ENCODE measurements around the gene CST6. TPM values are rescaled to one million over a fixed set of nuclear protein-coding genes. Genes with fewer than 3 reads are reported as not detected.

CST6 gene
- total RNA-seq, 1 donor from 2014 or later: not detected

GRCh38 chr11:65976216-65977176 is 35.3 kb upstream of the CST6 start:
- Mint-ChIP-seq H3K4me3 (ENCODE audit: unreplicated experiment) (no peak overlapping the region), H3K27ac (ENCODE audit: unreplicated experiment) (no peak overlapping the region), H3K9me3 (ENCODE audit: low read depth) (no peaks in the 10 kb centered on the region), H3K36me3 (ENCODE audit: low read depth) (peaks cover 19% of the 10 kb centered on the region), H3K27me3 (ENCODE audit: low read depth) (no peaks in the 10 kb centered on the region), H3K4me1 (ENCODE audit: low read depth) (no peaks in the 10 kb centered on the region)
- no peak for DNase-seq (ENCODE audit: low spot score)
- no peak for TF ChIP-seq CTCF (IDR thresholded peaks at IDR 0.05)

GRCh38 chr11:65977621-65978390 is 34.0 kb upstream of the CST6 start:
- H3K4me1 Mint-ChIP-seq (ENCODE audit: low read depth): no peaks in the 10 kb centered on the region
- TF ChIP-seq CTCF (IDR thresholded peaks at IDR 0.05): no peak
- no peak overlapping the region for H3K27ac Mint-ChIP-seq (ENCODE audit: unreplicated experiment)
- no peak overlapping the region for H3K4me3 Mint-ChIP-seq (ENCODE audit: unreplicated experiment)
- DNase-seq (ENCODE audit: low spot score): no peak
- H3K36me3 Mint-ChIP-seq (ENCODE audit: low read depth): peaks cover 16% of the 10 kb centered on the region
- H3K27me3 Mint-ChIP-seq (ENCODE audit: low read depth): no peaks in the 10 kb centered on the region
- H3K9me3 Mint-ChIP-seq (ENCODE audit: low read depth): no peaks in the 10 kb centered on the region

- Mint-ChIP-seq H3K27ac (ENCODE audit: unreplicated experiment) (no peak overlapping the region), H3K4me3 (ENCODE audit: unreplicated experiment) (no peak overlapping the region), H3K4me1 (ENCODE audit: low read depth) (no peaks in the 10 kb centered on the region), H3K9me3 (ENCODE audit: low read depth) (no peaks in the 10 kb centered on the region), H3K36me3 (ENCODE audit: low read depth) (peaks cover 16% of the 10 kb centered on the region), H3K27me3 (ENCODE audit: low read depth) (no peaks in the 10 kb centered on the region)
- no peak for DNase-seq (ENCODE audit: low spot score)
- no peak for TF ChIP-seq CTCF (IDR thresholded peaks at IDR 0.05)
These were observed 33.2 kb upstream of the CST6 start for GRCh38 chr11:65978391-65979238.

- no peak overlapping the region for H3K4me3 Mint-ChIP-seq (ENCODE audit: unreplicated experiment)
- peaks cover 16% of the 10 kb centered on the region for H3K36me3 Mint-ChIP-seq (ENCODE audit: low read depth)
- no peaks in the 10 kb centered on the region for H3K9me3 Mint-ChIP-seq (ENCODE audit: low read depth)
- no peaks in the 10 kb centered on the region for H3K4me1 Mint-ChIP-seq (ENCODE audit: low read depth)
- no peak for TF ChIP-seq CTCF (IDR thresholded peaks at IDR 0.05)
- no peak overlapping the region for H3K27ac Mint-ChIP-seq (ENCODE audit: unreplicated experiment)
- no peaks in the 10 kb centered on the region for H3K27me3 Mint-ChIP-seq (ENCODE audit: low read depth)
- no peak for DNase-seq (ENCODE audit: low spot score)
These were observed 32.5 kb upstream of the CST6 start for GRCh38 chr11:65979261-65979759.
